ENCODE results near the gene KAT8.

DNA sequence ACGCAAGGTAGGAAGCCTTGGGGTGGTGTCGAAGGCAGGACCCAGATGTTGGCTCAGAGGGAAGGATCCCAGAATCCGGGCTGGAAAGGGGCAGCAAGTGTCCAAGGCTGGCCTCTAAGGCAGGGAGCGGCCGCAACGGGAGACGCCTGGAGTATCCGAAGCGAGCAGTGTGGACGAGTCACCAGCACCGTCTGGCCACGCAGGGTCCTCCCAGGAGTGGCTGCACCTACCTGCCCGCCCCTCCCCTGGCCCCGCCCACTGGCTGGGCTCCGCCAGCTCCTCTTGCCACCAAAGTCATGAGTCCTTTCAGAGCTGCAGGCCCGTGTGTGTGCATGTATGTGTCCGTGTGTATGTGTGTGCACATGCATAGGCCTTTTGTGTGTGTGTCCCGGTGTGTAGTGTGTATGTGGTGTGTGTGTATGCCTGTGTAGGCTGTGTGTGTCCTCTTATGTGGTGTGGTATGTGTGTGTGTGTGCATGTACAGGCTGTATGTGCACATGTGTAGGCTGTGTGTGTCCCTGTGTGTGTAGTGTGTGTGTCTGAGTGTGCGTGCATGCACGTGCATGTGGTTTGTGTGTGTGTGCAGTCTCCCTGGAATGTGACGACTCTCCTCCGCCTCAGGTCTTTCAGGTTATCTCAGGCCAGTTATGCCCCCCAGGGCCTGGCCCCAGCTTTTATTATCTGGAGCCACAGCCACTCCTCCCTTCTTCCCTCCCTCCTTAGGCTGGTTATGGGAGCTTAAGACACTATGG lies 18.2 kb downstream of the KAT8 start, which contains the start of gene PRSS8:
- TF ChIP-seq EZH2 (IDR thresholded peaks at IDR 0.05; ENCODE audit: borderline replicate concordance) (no peak), CTCF (IDR thresholded peaks at IDR 0.05; ENCODE audit: poor library complexity) (no peak), EZH2phosphoT487 (IDR thresholded peaks at IDR 0.05; ENCODE audit: low read depth, severe bottlenecking, unreplicated experiment) (no peak)

All from hepatocyte (in vitro differentiated cells).